ENCODE data around the gene EML6. TPM values are rescaled to one million over a fixed set of nuclear protein-coding genes. Genes with fewer than 3 reads are reported as not detected.

The EML6 gene
- total and polyA plus RNA-seq, 12 donors: 0.07 to 1.5 (median 0.31) TPM

DNA sequence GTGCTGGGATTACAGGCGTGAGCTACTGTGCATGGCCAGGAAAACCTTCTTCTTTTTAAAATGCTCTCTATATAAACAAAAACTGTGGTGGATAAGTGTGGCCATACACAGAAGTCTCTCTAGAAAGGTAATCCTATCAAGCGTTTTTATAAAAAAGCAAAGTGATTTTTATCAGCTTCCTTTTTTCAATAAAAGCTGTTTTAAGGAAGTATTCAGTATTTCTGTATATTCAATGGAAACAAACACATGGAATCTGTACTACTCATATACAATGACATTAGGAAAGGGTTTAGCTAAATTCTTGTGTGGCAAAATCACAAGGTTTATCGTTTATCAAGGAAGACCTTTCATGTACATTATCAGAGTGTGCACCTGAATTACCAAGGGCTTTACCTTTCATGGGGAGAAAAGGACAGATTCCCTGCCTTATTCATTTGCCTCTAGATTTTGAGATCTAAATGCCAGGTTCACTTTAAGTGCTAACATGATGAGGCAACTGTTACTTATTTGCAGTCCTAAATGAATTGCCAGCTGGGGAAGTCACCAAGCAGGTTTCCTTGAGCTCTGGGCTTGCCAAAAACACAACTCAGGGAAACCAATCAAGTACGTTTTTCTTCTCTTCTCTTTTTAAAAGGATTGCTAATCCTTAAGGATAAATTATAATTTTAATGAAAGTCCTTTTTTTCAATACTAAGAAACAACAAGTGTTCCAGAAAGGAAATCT is 256.0 kb downstream of the EML6 start:
- intact Hi-C loops (cut with DNase I): no loop called here
- H3K27me3 ChIP-seq: no peaks in the 10 kb centered on the region
- DNase-seq (no peak), ATAC-seq (no peak)
- WGBS, 2 donors: 61 to 73% methylated on average over 4 of the region's 4 CpGs
- H3K27ac ChIP-seq: peak overlapping the region in 2 of 10 donors; percentile 25 to 37
- H3K4me3 ChIP-seq: no peak overlapping the region
- peaks cover 5 to 83% (median 70%) of the 10 kb centered on the region in 9 donors for H3K4me1 ChIP-seq
- H3K36me3 ChIP-seq: peaks cover 0 to 42% (median 0%) of the 10 kb centered on the region in 9 donors
- no peak for TF ChIP-seq CTCF (IDR thresholded peaks at IDR 0.05)
- H3K9me3 ChIP-seq: no peaks in the 10 kb centered on the region

GRCh38 chr2:54981385-54981784 is 257.9 kb downstream of the EML6 start:
- intact Hi-C loops (cut with DNase I): no loop called here
- no peak overlapping the region for H3K27ac ChIP-seq
- no peaks in the 10 kb centered on the region for H3K9me3 ChIP-seq
- peaks cover 4 to 75% (median 57%) of the 10 kb centered on the region in 9 donors for H3K4me1 ChIP-seq
- H3K27me3 ChIP-seq: no peaks in the 10 kb centered on the region
- H3K4me3 ChIP-seq: no peak overlapping the region
- peaks cover 0 to 58% (median 4%) of the 10 kb centered on the region in 9 donors for H3K36me3 ChIP-seq
- DNase-seq: no peak
- ATAC-seq: no peak
- WGBS, 2 donors: 93 to 98% methylated on average over 2 of the region's 2 CpGs
- TF ChIP-seq CTCF (IDR thresholded peaks at IDR 0.05): no peak

DNA sequence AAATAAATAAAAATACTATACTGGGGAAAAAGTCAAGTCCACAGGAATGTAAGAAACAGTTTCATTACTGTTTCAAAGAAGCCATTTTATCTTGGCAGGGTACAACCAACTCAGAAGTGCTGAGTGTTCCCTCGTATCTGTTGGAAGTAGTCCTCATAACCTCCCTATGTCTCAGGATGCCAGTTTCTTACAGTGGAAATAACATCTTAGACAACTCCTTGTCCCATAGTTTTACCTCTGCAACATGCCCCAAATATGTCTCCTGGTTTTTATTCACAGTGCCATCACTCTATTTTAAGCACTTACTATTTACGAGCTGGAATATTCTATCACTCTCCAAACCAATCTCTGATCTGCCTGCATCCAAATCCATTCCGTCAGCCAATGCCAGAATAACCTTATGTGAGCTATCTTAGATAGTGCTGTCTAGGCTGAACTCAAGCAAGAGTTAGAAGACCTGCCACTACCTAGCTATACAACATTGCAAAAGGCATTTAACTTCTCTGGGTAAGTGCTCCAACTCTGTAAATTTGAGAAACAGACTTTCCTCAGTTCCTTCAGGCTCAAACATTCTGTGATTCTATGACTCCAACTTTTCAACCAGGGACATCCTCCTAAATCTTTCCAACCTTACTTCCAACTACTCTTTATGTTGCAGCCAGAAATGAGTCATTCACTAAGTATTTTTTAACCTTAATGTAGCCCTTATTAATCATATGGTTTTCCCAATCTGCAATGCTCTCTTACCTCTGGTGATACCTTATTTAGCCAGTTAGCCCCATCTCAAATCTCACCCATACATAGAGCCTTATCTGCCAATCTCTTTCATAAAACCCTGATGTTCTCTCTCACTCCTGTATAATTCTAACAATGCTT is 260.1 kb downstream of the EML6 start:
- Histone ChIP-seq H3K4me1 (peaks cover 0 to 71% (median 46%) of the 10 kb centered on the region in 9 donors), H3K27ac (peak overlapping the region in 1 of 10 donors; percentile 4), H3K27me3 (no peaks in the 10 kb centered on the region), H3K36me3 (peaks cover 0 to 70% (median 4%) of the 10 kb centered on the region in 9 donors), H3K9me3 (no peaks in the 10 kb centered on the region), H3K4me3 (no peak overlapping the region)
- ATAC-seq (peak in 5 of 8 donors; percentile 33 to 78 (median 50)), DNase-seq (no peak)
- WGBS, 2 donors: 24 to 28% methylated on average over 3 of the region's 3 CpGs
- intact Hi-C loops (cut with DNase I): no loop called here
- TF ChIP-seq CTCF (IDR thresholded peaks at IDR 0.05): no peak

- Histone ChIP-seq H3K36me3 (peaks cover 0 to 70% (median 4%) of the 10 kb centered on the region in 9 donors), H3K4me1 (peaks cover 0 to 69% (median 47%) of the 10 kb centered on the region in 9 donors), H3K27me3 (no peaks in the 10 kb centered on the region), H3K9me3 (no peaks in the 10 kb centered on the region), H3K27ac (no peak overlapping the region), H3K4me3 (no peak overlapping the region)
- intact Hi-C loops (cut with DNase I): no loop called here
- ATAC-seq (no peak), DNase-seq (no peak)
- no peak for TF ChIP-seq CTCF (IDR thresholded peaks at IDR 0.05)
Observed at GRCh38 chr2:54984476-54984875, 261.0 kb downstream of the EML6 start.

Data from heart right ventricle (tissue), 16 donors.